ENCODE results near the gene COA8.

Gene COA8

GRCh38 chr14:103548463-103549351, 14.1 kb upstream of the COA8 start:
- no peak overlapping the region for H3K4me3 ChIP-seq (ENCODE audit: low read depth, low read length)
- no peaks in the 10 kb centered on the region for H3K27me3 ChIP-seq
- H3K9me3 ChIP-seq: no peaks in the 10 kb centered on the region
- TF ChIP-seq, protein P1, sequence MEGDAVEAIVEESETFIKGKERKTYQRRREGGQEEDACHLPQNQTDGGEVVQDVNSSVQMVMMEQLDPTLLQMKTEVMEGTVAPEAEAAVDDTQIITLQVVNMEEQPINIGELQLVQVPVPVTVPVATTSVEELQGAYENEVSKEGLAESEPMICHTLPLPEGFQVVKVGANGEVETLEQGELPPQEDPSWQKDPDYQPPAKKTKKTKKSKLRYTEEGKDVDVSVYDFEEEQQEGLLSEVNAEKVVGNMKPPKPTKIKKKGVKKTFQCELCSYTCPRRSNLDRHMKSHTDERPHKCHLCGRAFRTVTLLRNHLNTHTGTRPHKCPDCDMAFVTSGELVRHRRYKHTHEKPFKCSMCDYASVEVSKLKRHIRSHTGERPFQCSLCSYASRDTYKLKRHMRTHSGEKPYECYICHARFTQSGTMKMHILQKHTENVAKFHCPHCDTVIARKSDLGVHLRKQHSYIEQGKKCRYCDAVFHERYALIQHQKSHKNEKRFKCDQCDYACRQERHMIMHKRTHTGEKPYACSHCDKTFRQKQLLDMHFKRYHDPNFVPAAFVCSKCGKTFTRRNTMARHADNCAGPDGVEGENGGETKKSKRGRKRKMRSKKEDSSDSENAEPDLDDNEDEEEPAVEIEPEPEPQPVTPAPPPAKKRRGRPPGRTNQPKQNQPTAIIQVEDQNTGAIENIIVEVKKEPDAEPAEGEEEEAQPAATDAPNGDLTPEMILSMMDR (IDR thresholded peaks at IDR 0.05; ENCODE audit: low read depth, low read length): no peak
- H3K4me1 ChIP-seq: peaks cover 10% of the 10 kb centered on the region
- H3K36me3 ChIP-seq: no peaks in the 10 kb centered on the region
- DNase-seq: peak; percentile 5

- no peaks in the 10 kb centered on the region for H3K9me3 ChIP-seq
- H3K4me3 ChIP-seq (ENCODE audit: low read depth, low read length): no peak overlapping the region
- TF ChIP-seq, protein P1 (IDR thresholded peaks at IDR 0.05; ENCODE audit: low read depth, low read length): no peak
- peak; percentile 56 for DNase-seq
- H3K27me3 ChIP-seq: no peaks in the 10 kb centered on the region
- peaks cover under 1% of the 10 kb centered on the region; the same call in 1 of the 2 replicates for H3K4me1 ChIP-seq
- no peaks in the 10 kb centered on the region for H3K36me3 ChIP-seq
These were observed 13.1 kb upstream of the COA8 start for GRCh38 chr14:103549361-103550311.

DNA sequence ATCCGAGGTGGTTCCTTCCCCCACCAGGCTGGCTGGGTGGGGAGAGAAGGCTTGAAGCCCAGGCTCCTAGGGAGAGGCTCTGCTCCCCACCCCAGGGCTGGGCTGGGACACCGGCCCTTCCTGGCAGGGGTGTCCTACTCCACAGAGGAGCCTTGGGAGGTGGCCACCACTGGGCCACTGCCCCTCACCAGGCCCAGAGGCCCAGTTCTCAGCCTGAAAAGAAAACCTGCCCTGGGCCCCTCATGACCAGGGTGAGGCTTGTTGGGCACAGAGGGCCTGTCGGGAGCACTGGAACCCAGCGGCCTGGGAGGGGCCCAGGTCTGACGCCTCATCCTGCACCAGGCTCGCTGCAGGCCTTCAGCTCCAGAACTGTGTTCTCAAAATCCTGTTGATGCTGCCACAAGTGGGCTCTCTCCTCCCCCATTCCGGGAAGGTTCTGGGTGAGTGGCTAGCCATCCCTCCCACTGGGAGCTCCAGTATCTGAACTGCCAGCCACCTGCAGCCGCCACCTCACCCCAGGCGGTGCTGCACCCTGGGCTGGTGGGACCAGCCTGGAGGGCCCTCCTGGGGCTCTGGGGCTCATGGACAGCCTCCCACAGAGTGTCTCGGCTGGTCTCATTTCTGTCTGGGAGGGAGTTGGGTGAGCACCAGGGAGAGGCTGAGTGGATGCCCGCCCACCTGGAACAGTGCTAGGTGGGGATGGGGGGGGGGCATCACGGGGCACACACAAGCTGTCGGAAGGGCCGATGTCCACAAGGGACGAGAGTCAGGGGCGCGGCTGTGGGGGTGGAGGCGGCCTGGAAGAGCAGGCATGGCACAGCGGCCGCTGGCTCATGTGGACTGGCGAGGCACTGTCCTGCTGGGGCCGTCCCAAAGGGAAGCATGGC, 12.1 kb upstream of the COA8 start:
- TF ChIP-seq, protein P1 (IDR thresholded peaks at IDR 0.05; ENCODE audit: low read depth, low read length): no peak
- Histone ChIP-seq H3K4me1 (no peaks in the 10 kb centered on the region), H3K4me3 (ENCODE audit: low read depth, low read length) (no peak overlapping the region), H3K27me3 (no peaks in the 10 kb centered on the region), H3K9me3 (no peaks in the 10 kb centered on the region), H3K36me3 (no peaks in the 10 kb centered on the region)
- no peak for DNase-seq

DNA sequence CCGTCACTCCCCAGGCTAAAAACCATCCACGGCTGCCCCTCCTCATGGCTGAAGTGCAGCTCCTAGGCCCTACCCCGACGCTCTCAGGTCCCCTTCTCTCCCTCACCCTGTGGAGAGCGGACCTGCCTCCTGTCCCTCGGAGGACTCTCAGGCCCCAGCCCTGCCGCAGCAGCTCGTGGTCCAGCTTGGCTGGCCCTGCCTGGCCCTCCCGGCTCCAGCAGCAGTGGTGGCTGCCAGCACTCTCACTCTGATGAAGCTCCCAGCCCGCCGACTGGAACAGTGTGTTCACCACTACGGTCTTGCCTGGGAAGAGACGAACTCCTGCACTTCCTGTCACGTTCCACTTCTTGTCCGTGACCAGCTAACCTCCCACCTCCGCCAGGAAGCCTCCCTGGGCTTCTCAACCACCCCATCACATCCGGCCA, 11.4 kb upstream of the COA8 start:
- Histone ChIP-seq H3K4me3 (ENCODE audit: low read depth, low read length) (no peak overlapping the region), H3K4me1 (no peaks in the 10 kb centered on the region)
- TF ChIP-seq, protein P1 (IDR thresholded peaks at IDR 0.05; ENCODE audit: low read depth, low read length): no peak

DNA sequence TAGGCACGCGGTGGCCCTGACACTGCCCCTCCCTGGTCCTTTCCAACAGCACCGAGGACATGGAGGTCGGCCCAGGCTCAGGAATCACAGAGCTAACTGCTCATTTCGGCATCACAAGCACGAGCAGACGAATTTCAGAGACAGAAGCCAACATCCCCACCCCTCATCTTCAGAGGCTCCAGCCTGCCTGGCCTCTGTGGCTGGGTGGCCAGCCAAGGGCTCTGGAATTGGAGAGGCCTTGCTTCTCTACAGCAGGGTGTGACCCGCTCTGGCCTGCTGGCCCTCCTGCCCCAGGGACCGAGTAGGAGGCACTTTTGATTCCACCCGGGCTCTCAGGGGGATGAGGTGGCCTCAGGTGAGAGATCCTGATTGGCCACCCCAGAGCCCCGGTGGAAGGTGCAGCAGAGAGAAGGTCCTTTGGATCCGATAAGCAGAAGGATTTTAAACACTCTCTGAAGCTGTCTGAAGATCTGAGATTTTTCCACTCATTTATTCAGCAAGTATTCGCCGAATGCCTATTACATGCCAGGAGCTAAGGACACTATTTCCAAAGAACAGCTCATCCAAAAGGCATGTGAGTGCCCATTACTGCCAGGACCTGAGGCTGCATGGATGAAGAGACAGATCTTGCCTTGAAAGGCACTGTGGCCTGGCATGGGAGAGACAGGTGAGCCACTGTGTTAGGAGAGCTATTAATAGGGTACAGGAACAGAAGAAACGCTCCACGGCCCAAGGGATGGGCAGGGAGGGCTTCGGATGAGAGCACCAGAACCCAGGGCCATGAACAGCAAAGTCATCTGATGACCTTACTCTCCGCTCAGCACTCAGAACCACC, 10.5 kb upstream of the COA8 start:
- no peaks in the 10 kb centered on the region for H3K4me1 ChIP-seq
- TF ChIP-seq, protein P1 (IDR thresholded peaks at IDR 0.05; ENCODE audit: low read depth, low read length): no peak
- no peaks in the 10 kb centered on the region for H3K27me3 ChIP-seq
- no peak for DNase-seq
- no peaks in the 10 kb centered on the region for H3K9me3 ChIP-seq
- no peaks in the 10 kb centered on the region for H3K36me3 ChIP-seq
- no peak overlapping the region for H3K4me3 ChIP-seq (ENCODE audit: low read depth, low read length)

More for the DNA sequence above, 11.4 kb upstream of the COA8 start:
- DNase-seq: no peak
- H3K27me3 ChIP-seq: no peaks in the 10 kb centered on the region
- H3K9me3 ChIP-seq: no peaks in the 10 kb centered on the region
- no peaks in the 10 kb centered on the region for H3K36me3 ChIP-seq
